ENCODE measurements around the gene HMCN2.

DNA sequence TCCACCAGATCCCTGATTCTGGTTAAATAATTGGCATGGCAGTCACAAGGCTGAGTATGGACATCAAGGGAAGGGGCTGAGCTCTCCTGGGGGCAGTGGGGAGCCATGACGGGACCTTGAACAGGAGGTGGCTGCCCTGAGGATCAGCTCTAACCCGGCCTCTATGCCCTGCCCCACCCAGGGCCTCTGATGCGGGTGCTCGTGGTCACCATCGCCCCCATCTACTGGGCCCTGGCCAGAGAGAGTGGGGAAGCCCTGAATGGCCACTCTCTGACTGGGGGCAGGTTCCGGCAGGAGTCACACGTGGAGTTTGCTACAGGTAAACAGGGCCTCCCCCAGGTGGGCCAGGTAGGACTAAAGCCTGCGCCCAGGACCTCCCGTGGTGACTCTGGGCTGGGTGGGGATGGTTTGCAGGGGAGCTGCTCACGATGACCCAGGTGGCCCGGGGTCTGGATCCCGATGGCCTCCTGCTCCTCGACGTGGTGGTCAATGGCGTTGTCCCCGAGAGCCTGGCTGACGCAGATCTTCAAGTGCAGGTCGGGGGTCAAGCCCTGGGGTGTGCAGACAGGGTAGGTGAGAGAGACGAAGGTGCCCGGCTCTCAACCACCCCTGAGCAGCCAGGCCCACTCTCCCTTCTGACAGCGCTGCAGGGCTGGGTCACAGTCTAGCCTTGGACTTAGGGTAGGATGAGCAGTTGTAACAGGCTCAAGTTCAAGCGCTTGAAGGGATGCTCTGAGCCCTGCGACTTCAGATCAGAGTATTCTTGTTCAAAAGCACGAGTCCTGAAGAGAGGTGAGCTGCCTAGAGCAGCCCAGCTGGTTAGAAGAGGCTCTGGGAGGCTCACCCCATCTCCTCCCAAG is 159.3 kb downstream of the HMCN2 start:
- TF ChIP-seq, protein P1, sequence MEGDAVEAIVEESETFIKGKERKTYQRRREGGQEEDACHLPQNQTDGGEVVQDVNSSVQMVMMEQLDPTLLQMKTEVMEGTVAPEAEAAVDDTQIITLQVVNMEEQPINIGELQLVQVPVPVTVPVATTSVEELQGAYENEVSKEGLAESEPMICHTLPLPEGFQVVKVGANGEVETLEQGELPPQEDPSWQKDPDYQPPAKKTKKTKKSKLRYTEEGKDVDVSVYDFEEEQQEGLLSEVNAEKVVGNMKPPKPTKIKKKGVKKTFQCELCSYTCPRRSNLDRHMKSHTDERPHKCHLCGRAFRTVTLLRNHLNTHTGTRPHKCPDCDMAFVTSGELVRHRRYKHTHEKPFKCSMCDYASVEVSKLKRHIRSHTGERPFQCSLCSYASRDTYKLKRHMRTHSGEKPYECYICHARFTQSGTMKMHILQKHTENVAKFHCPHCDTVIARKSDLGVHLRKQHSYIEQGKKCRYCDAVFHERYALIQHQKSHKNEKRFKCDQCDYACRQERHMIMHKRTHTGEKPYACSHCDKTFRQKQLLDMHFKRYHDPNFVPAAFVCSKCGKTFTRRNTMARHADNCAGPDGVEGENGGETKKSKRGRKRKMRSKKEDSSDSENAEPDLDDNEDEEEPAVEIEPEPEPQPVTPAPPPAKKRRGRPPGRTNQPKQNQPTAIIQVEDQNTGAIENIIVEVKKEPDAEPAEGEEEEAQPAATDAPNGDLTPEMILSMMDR (IDR thresholded peaks at IDR 0.05), result no peak
- no peak for TF ChIP-seq ZFX (IDR thresholded peaks at IDR 0.05; ENCODE audit: borderline replicate concordance)

Data from 22Rv1 (cell line).